ENCODE data around the gene EXTL1. TPM values are rescaled to one million over a fixed set of nuclear protein-coding genes. Genes with fewer than 3 reads are reported as not detected.

Gene EXTL1
- total RNA-seq, 2 donors from 2014 or later, result not detected

DNA sequence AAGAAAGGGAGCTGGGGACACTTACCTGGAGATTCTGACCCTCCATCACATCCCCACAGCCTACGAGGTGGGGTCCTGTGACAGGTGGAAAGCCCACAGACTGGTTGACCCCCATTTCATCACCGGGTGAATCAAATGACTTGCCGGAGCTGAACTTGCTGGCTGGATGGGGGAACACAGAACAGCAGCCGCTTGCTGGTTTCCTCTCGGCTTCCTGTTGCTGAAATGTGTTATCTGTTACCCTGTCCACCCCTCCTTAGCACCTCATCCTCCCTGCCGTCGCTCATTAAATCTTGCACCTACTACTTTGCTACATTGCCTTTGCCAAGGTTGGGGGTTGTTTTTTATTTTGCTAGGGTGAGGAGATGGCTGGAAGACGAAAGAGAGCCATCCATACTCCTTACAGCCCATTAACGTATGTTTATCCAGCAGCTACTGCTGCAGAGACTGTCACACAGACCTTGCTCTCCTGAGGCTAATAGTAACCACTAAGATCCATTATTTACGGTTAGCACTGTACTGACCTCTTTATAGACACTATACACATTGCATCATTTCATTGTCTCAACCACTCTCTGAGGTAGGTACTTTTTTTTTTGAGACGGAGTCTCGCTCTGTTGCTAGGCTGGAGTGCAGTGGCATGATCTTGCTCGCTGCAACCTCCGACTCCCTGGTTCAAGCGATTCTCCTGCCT is 30.7 kb upstream of the EXTL1 start:
- peak overlapping the region; percentile 72 for H3K27ac Mint-ChIP-seq

DNA sequence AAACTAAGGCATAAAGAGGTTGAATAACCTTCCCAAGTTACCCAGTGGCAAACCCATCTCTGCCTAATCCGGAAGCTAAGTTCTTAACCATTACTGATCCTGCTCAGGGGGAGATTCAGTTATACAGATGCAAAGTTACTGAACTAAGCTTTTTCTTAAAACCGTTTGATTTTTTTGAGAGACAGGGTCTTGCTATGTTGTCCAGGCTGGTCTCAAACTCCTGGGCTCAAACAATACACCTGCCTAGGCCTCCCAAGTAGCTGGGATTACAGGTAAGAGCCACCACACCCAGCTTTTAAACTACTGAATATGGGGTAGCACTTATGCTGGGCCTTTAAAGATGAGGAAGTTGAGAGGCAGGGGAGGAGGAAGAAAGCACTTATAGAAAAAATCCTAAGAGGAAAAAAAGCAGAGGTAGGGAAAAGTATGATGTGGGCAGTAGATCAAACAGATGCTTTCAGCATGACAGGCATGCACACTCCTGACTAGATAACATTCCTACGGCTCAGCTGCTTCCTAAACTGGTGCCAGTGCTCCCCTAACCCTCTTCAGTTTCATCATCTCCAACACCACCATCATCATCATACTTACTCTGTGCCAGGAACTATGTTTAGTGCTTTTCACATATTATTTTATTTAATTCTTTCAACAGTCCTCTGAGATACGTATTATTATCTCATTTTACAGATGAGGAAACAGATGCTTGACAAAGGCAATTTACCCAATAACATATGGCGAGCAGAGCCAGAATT is 29.5 kb upstream of the EXTL1 start:
- Mint-ChIP-seq H3K9me3 (no peaks in the 10 kb centered on the region), H3K27ac (no peak overlapping the region), H3K36me3 (ENCODE audit: insufficient read depth in 2 of 2) (peaks cover 1 to 2% of the 10 kb centered on the region in 2 donors), H3K4me3 (no peak overlapping the region), H3K27me3 (ENCODE audit: low read depth) (no peaks in the 10 kb centered on the region), H3K4me1 (ENCODE audit: low read depth) (peaks cover 64% of the 10 kb centered on the region)
- DNase-seq (no peak), ATAC-seq (replicated peaks in 1 of 2) (no peak)

More for the DNA sequence above, 30.7 kb upstream of the EXTL1 start:
- Mint-ChIP-seq H3K4me1 (ENCODE audit: low read depth) (peaks cover 64% of the 10 kb centered on the region), H3K36me3 (ENCODE audit: insufficient read depth in 2 of 2) (peaks cover 0 to 8% of the 10 kb centered on the region in 2 donors), H3K9me3 (no peaks in the 10 kb centered on the region), H3K4me3 (peak overlapping the region; percentile 73 to 81), H3K27me3 (ENCODE audit: low read depth) (no peaks in the 10 kb centered on the region)
- ATAC-seq (replicated peaks in 1 of 2) (peak; percentile 85 to 90), DNase-seq (peak; percentile 50 to 57)

- Mint-ChIP-seq H3K27me3 (ENCODE audit: low read depth) (no peaks in the 10 kb centered on the region), H3K27ac (peak overlapping the region; percentile 22), H3K4me3 (no peak overlapping the region), H3K9me3 (no peaks in the 10 kb centered on the region), H3K4me1 (ENCODE audit: low read depth) (peaks cover 63% of the 10 kb centered on the region), H3K36me3 (ENCODE audit: insufficient read depth in 2 of 2) (peaks cover 1 to 4% of the 10 kb centered on the region in 2 donors)
- ATAC-seq (replicated peaks in 1 of 2) (no peak), DNase-seq (no peak)
Measured at GRCh38 chr1:25992689-25993171, 28.8 kb upstream of the EXTL1 start.

GRCh38 chr1:25993197-25993951 is 28.2 kb upstream of the EXTL1 start:
- H3K27me3 Mint-ChIP-seq (ENCODE audit: low read depth), result no peaks in the 10 kb centered on the region
- ATAC-seq (replicated peaks in 1 of 2) (no peak), DNase-seq (no peak)
- no peaks in the 10 kb centered on the region for H3K9me3 Mint-ChIP-seq
- peak overlapping the region in 1 of 2 donors; percentile 30 for H3K4me3 Mint-ChIP-seq
- peaks cover 1 to 4% of the 10 kb centered on the region in 2 donors for H3K36me3 Mint-ChIP-seq (ENCODE audit: insufficient read depth in 2 of 2)
- H3K27ac Mint-ChIP-seq, result peak overlapping the region; percentile 22
- H3K4me1 Mint-ChIP-seq (ENCODE audit: low read depth), result peaks cover 60% of the 10 kb centered on the region

- no peaks in the 10 kb centered on the region for H3K9me3 Mint-ChIP-seq
- no peak for ATAC-seq (replicated peaks in 1 of 2)
- peaks cover 56% of the 10 kb centered on the region for H3K4me1 Mint-ChIP-seq (ENCODE audit: low read depth)
- H3K27me3 Mint-ChIP-seq (ENCODE audit: low read depth), result no peaks in the 10 kb centered on the region
- H3K36me3 Mint-ChIP-seq (ENCODE audit: insufficient read depth in 2 of 2), result peaks cover 1 to 4% of the 10 kb centered on the region in 2 donors
- no peak overlapping the region for H3K27ac Mint-ChIP-seq
- DNase-seq, result no peak
- no peak overlapping the region for H3K4me3 Mint-ChIP-seq
Measured at GRCh38 chr1:25994402-25995150, 27.0 kb upstream of the EXTL1 start.

DNA sequence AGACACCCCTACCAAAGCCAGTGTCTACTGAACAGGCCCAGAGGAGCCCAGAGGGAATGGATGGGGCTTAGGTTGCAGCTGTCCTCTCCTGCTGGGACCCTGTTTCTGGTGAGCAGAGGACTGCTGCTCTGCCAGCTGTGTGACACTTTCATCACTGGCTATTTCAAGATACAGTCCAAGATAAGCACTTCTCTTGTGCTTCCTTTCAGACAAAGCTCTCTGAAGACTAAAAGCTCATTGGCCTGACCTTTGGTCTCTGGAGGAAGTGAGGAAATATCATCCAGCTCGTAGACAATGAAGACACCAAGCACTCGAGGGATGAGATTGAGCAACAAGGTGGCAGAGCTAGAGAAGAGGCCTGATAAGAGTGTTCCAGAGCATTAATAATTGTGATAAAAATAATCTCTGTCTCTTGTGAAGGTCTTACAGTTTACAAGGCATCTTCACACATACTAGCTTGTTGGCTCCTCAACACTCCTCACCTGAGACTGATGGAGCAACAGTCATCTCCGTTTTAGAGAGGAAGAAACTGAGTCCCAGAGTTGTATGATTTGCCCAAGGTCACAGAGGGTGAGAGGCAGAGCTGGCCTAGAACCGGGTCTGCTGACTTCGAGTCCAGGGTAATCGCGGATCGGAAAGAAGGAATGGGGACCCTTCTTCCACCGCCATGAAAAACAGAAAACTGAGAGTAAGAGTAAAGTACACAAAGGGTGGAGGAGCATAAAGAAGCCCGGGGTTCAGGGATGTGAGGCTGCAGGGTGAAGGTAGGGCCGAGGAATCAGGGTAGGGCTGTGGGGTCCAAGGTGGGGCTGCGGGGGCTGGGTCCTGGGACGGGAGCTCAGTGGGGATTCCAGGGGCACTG is 24.4 kb upstream of the EXTL1 start:
- ATAC-seq (replicated peaks in 1 of 2), result no peak

GRCh38 chr1:25997828-25998761 is 23.5 kb upstream of the EXTL1 start, which contains the start of gene PAFAH2:
TSS of gene PAFAH2 (minus strand) at chr1:25998063. CDS start at chr1:25990816, 7,247 bp downstream.
- peak within 1 kb of the TSS; percentile 94 for H3K27ac Mint-ChIP-seq
- H3K36me3 Mint-ChIP-seq (ENCODE audit: insufficient read depth in 2 of 2), result peaks cover 1 to 4% of the 10 kb centered on the region in 2 donors

More for the DNA sequence above, 24.4 kb upstream of the EXTL1 start:
- H3K27me3 Mint-ChIP-seq (ENCODE audit: low read depth), result no peaks in the 10 kb centered on the region
- H3K4me1 Mint-ChIP-seq (ENCODE audit: low read depth), result peaks cover 36% of the 10 kb centered on the region
- H3K9me3 Mint-ChIP-seq, result no peaks in the 10 kb centered on the region
- H3K36me3 Mint-ChIP-seq (ENCODE audit: insufficient read depth in 2 of 2), result peaks cover 1 to 4% of the 10 kb centered on the region in 2 donors
- H3K4me3 Mint-ChIP-seq, result peak overlapping the region; percentile 96 to 100
- DNase-seq, result peak in 1 of 2 donors; percentile 17
- H3K27ac Mint-ChIP-seq, result peak overlapping the region; percentile 94

DNA sequence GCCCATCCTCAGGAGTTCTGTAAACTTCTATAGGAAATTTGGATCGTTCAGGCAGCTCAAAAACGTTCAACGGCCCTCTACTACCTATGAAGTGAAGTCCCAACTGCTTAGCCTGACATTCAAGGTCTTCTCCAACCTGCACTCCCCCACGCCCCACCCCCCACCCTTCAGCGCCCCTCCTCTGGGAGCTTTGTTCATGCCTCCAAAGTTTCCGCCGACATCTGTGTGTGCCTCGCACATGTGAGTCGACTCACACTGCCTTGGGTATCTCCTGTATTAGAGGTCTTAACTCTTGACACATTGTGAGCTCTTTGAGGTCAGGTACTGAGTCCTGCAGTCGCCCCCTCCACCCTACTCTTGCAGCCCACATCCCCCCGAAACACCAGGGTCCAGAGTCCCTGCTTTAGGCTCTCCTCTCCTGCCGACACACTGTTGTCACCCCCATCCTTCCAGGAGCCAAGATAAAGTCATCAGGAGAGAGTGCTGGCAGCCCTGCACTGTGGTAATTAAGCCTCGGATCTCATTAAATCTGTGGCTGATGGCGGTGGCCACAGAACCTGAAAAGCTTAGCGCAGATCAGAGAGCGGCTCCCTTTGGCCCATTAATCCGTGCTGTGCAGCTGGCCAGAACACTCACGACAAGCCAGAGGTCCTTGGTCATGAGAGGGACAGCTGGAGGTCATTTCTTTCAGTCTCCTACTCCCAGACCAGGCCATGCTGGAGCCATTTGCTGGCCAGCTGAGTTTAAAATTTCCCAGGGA is 22.4 kb upstream of the EXTL1 start:
- H3K4me1 Mint-ChIP-seq (ENCODE audit: low read depth), result peaks cover 18% of the 10 kb centered on the region
- H3K27ac Mint-ChIP-seq, result no peak overlapping the region
- H3K4me3 Mint-ChIP-seq, result no peak overlapping the region
- ATAC-seq (replicated peaks in 1 of 2) (no peak), DNase-seq (no peak)
- peaks cover 0 to 4% of the 10 kb centered on the region in 2 donors for H3K36me3 Mint-ChIP-seq (ENCODE audit: insufficient read depth in 2 of 2)
- no peaks in the 10 kb centered on the region for H3K9me3 Mint-ChIP-seq
- no peaks in the 10 kb centered on the region for H3K27me3 Mint-ChIP-seq (ENCODE audit: low read depth)

More at GRCh38 chr1:25997828-25998761, 23.5 kb upstream of the EXTL1 start, which contains the start of gene PAFAH2:
- no peaks in the 10 kb centered on the region for H3K9me3 Mint-ChIP-seq
- no peaks in the 10 kb centered on the region for H3K27me3 Mint-ChIP-seq (ENCODE audit: low read depth)
- H3K4me3 Mint-ChIP-seq, result peak within 1 kb of the TSS; percentile 96 to 100
- DNase-seq, result peak; percentile 97
- peak; percentile 99 for ATAC-seq (replicated peaks in 1 of 2)
- H3K4me1 Mint-ChIP-seq (ENCODE audit: low read depth), result peaks cover 27% of the 10 kb centered on the region

DNA sequence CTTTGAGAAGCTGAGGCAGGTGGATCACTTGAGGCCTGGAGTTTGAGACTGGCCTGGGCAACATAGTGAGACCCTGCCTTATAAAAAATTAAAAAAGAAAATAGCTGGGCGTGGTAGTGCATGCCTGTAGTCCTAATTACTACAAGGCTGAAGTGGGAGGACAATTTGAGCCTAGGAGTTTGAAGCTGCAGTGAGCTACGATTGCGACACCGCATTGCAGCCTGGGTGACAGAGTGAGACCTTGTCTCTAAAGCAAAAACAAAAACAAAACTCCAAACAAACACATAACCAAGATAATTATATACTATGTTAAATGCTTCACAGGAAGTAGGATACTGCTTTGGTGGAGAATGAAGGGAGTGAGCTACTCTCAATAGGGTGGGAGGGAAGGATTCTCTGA is 18.3 kb upstream of the EXTL1 start:
- no peak overlapping the region for H3K4me3 Mint-ChIP-seq
- peaks cover 6% of the 10 kb centered on the region for H3K4me1 Mint-ChIP-seq (ENCODE audit: low read depth)
- no peaks in the 10 kb centered on the region for H3K9me3 Mint-ChIP-seq
- no peaks in the 10 kb centered on the region for H3K36me3 Mint-ChIP-seq (ENCODE audit: insufficient read depth in 2 of 2)
- H3K27ac Mint-ChIP-seq, result no peak overlapping the region
- no peaks in the 10 kb centered on the region for H3K27me3 Mint-ChIP-seq (ENCODE audit: low read depth)
- ATAC-seq (replicated peaks in 1 of 2) (no peak), DNase-seq (no peak)

GRCh38 chr1:26003756-26004155 is 17.8 kb upstream of the EXTL1 start:
- Mint-ChIP-seq H3K27ac (no peak overlapping the region), H3K9me3 (no peaks in the 10 kb centered on the region), H3K4me3 (no peak overlapping the region), H3K36me3 (ENCODE audit: insufficient read depth in 2 of 2) (no peaks in the 10 kb centered on the region), H3K27me3 (ENCODE audit: low read depth) (no peaks in the 10 kb centered on the region), H3K4me1 (ENCODE audit: low read depth) (peaks cover 1% of the 10 kb centered on the region)
- ATAC-seq (replicated peaks in 1 of 2), result no peak
- DNase-seq, result no peak

All from activated T-cell treated with anti-CD3 and anti-CD28 coated beads, Interleukin-2, amount 50 U/mL, for 72 hours (primary cell).